ENCODE measurements around the gene PPP1R1A. TPM values are rescaled to one million over a fixed set of nuclear protein-coding genes. Genes with fewer than 3 reads are reported as not detected.

Gene PPP1R1A
- total RNA-seq, 1 experiment from 2014 or later, result 0.43 TPM

- Mint-ChIP-seq H3K27ac (ENCODE audit: unreplicated experiment) (no peak overlapping the region), H3K4me3 (ENCODE audit: unreplicated experiment) (no peak overlapping the region), H3K9me3 (ENCODE audit: unreplicated experiment) (no peaks in the 10 kb centered on the region), H3K27me3 (ENCODE audit: insufficient read depth, unreplicated experiment) (peaks cover 17% of the 10 kb centered on the region), H3K4me1 (ENCODE audit: low read depth, unreplicated experiment) (no peaks in the 10 kb centered on the region), H3K36me3 (ENCODE audit: insufficient read depth, unreplicated experiment) (no peaks in the 10 kb centered on the region)
- Histone ChIP-seq H3K4me3 (ENCODE audit: low read depth, low read length) (no peak overlapping the region), H3K36me3 (ENCODE audit: control insufficient read depth, insufficient read depth, low read length) (no peaks in the 10 kb centered on the region), H3K27me3 (replicated peaks; ENCODE audit: control insufficient read depth, insufficient read depth, low read length) (no peaks in the 10 kb centered on the region; the same call in none of the 2 replicates), H3K9me3 (no peaks in the 10 kb centered on the region), H3K4me1 (no peaks in the 10 kb centered on the region)
- POLR2A ChIA-PET, result no interaction called here
- CTCF ChIA-PET, result interaction anchor here (0.8 to 1.7 kb wide), 9 partner anchors 8 to 79 kb away, joined by 3 to 10 read pairs (median 4); partner anchors contain the start of genes PDE1B and PPP1R1A
- intact Hi-C loops (cut with micrococcal nuclease; ENCODE audit: unreplicated experiment), result loop anchor here (2.0 kb wide), 1 partner anchor 18 kb away; no protein-coding TSS in a partner anchor
- BruUV-seq (replicated peaks), result no TSS peak
- no peak for DNase-seq
- TF ChIP-seq CTCF (IDR thresholded peaks at IDR 0.05; ENCODE audit: insufficient read depth in 1 of 2, low read depth in 1 of 2, low read length in 1 of 2, severe bottlenecking in 1 of 2, unreplicated experiment in 1 of 2), result no peak
These were observed 9.2 kb downstream of the PPP1R1A start for GRCh38 chr12:54579258-54579657.

GRCh38 chr12:54578778-54579177 is 9.7 kb downstream of the PPP1R1A start:
- H3K36me3 Mint-ChIP-seq (ENCODE audit: insufficient read depth, unreplicated experiment), result no peaks in the 10 kb centered on the region
- Histone ChIP-seq H3K27me3 (replicated peaks; ENCODE audit: control insufficient read depth, insufficient read depth, low read length) (no peaks in the 10 kb centered on the region; the same call in none of the 2 replicates), H3K4me1 (no peaks in the 10 kb centered on the region), H3K4me3 (ENCODE audit: low read depth, low read length) (no peak overlapping the region), H3K9me3 (no peaks in the 10 kb centered on the region), H3K36me3 (ENCODE audit: control insufficient read depth, insufficient read depth, low read length) (no peaks in the 10 kb centered on the region)
- peaks cover 15% of the 10 kb centered on the region for H3K27me3 Mint-ChIP-seq (ENCODE audit: insufficient read depth, unreplicated experiment)
- POLR2A ChIA-PET, result no interaction called here
- no peaks in the 10 kb centered on the region for H3K9me3 Mint-ChIP-seq (ENCODE audit: unreplicated experiment)
- no peak for TF ChIP-seq CTCF (IDR thresholded peaks at IDR 0.05; ENCODE audit: insufficient read depth in 1 of 2, low read depth in 1 of 2, low read length in 1 of 2, severe bottlenecking in 1 of 2, unreplicated experiment in 1 of 2)
- CTCF ChIA-PET, result interaction anchor here (1.1 kb wide), 1 partner anchor 12 kb away, joined by 3 read pairs; no protein-coding TSS in a partner anchor
- no peak overlapping the region for H3K27ac Mint-ChIP-seq (ENCODE audit: unreplicated experiment)
- no TSS peak for BruUV-seq (replicated peaks)
- DNase-seq, result no peak
- intact Hi-C loops (cut with micrococcal nuclease; ENCODE audit: unreplicated experiment), result loop anchor here (2.0 kb wide), 1 partner anchor 18 kb away; no protein-coding TSS in a partner anchor
- H3K4me1 Mint-ChIP-seq (ENCODE audit: low read depth, unreplicated experiment), result no peaks in the 10 kb centered on the region
- H3K4me3 Mint-ChIP-seq (ENCODE audit: unreplicated experiment), result no peak overlapping the region

GRCh38 chr12:54572881-54573280 is 15.6 kb downstream of the PPP1R1A start:
- Histone ChIP-seq H3K4me1 (no peaks in the 10 kb centered on the region), H3K36me3 (ENCODE audit: control insufficient read depth, insufficient read depth, low read length) (no peaks in the 10 kb centered on the region), H3K9me3 (no peaks in the 10 kb centered on the region), H3K27me3 (replicated peaks; ENCODE audit: control insufficient read depth, insufficient read depth, low read length) (no peaks in the 10 kb centered on the region), H3K4me3 (ENCODE audit: low read depth, low read length) (no peak overlapping the region)
- no peak overlapping the region for H3K27ac Mint-ChIP-seq (ENCODE audit: unreplicated experiment)
- no TSS peak for BruUV-seq (replicated peaks)
- no peak overlapping the region for H3K4me3 Mint-ChIP-seq (ENCODE audit: unreplicated experiment)
- intact Hi-C loops (cut with micrococcal nuclease; ENCODE audit: unreplicated experiment), result no loop called here
- peaks cover 26% of the 10 kb centered on the region for H3K27me3 Mint-ChIP-seq (ENCODE audit: insufficient read depth, unreplicated experiment)
- peak in 1 of 2 experiments; percentile 1 for TF ChIP-seq CTCF (IDR thresholded peaks at IDR 0.05; ENCODE audit: insufficient read depth in 1 of 2, low read depth in 1 of 2, low read length in 1 of 2, severe bottlenecking in 1 of 2, unreplicated experiment in 1 of 2)
- no peaks in the 10 kb centered on the region for H3K4me1 Mint-ChIP-seq (ENCODE audit: low read depth, unreplicated experiment)
- DNase-seq, result no peak
- H3K36me3 Mint-ChIP-seq (ENCODE audit: insufficient read depth, unreplicated experiment), result no peaks in the 10 kb centered on the region
- ChIA-PET POLR2A (no interaction called here), CTCF (interaction anchor here (1.5 kb wide), 1 partner anchor 86 kb away, joined by 4 read pairs; no protein-coding TSS in a partner anchor)
- no peaks in the 10 kb centered on the region for H3K9me3 Mint-ChIP-seq (ENCODE audit: unreplicated experiment)
